ENCODE data around the gene EAF1. TPM values are rescaled to one million over a fixed set of nuclear protein-coding genes. Genes with fewer than 3 reads are reported as not detected.
"Not testable (repeated sequence)": the region's sequence is repeated elsewhere in the genome, so short reads cannot be mapped to it uniquely, and the experiment has no call there.

EAF1 gene
- 22.8 and 45.3 TPM in 2 replicates for total RNA-seq

GRCh38 chr3:15427182-15427880 lies at the start of gene EAF1, which contains the start of gene METTL6:
TSS of gene EAF1 (plus strand) at chr3:15427598. CDS start at chr3:15427780, 182 bp downstream.
TSS of gene METTL6 (minus strand) at chr3:15427544. CDS start at chr3:15426511, 1,033 bp downstream.
- DNase-seq (ENCODE audit: low read depth): peak; percentile 62

DNA sequence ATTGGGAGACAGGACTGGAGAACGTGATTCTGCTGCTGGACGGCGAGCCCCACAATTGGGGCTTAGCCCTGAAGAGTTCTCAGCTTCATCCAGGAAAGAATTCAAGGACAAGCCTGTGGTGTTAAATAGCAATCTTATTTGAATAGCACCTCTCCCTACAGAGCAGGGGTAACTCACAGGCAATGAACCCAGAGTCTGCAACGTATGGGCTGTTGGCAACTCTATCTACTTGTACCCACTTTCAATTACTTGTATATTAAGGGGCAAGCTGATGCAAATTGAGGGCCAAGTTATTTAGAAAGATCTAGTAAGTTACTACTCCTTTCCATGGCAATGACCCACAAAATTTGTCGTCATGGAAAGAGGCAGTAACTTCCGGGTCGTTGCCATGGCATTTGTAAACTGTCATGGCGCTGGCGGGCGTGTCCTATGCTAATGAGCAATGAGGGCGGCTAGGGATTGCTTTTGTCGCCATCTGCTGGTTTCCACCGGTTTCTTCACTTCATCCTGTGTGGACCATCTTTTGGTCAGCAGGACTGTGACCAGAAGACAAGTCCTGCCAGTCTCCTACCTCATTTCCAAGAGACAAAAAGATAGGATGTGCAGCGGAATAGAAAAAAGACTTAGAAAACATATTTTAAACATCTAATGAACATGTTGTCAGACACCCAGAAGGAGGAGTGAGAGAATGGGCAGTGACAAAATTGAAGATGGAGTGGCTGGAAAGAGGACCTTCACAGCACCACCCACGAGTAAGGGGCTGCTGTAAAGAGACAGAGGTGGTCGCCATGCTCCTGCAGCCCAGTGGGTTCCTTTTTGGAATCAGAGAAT lies 49.2 kb upstream of the EAF1 start:
- peak; percentile 90 for DNase-seq (ENCODE audit: low read depth)

GRCh38 chr3:15380980-15381890 lies 46.2 kb upstream of the EAF1 start:
- no peak for DNase-seq (ENCODE audit: low read depth)

GRCh38 chr3:15382405-15382923 lies 44.9 kb upstream of the EAF1 start:
- DNase-seq (ENCODE audit: low read depth): no peak

DNA sequence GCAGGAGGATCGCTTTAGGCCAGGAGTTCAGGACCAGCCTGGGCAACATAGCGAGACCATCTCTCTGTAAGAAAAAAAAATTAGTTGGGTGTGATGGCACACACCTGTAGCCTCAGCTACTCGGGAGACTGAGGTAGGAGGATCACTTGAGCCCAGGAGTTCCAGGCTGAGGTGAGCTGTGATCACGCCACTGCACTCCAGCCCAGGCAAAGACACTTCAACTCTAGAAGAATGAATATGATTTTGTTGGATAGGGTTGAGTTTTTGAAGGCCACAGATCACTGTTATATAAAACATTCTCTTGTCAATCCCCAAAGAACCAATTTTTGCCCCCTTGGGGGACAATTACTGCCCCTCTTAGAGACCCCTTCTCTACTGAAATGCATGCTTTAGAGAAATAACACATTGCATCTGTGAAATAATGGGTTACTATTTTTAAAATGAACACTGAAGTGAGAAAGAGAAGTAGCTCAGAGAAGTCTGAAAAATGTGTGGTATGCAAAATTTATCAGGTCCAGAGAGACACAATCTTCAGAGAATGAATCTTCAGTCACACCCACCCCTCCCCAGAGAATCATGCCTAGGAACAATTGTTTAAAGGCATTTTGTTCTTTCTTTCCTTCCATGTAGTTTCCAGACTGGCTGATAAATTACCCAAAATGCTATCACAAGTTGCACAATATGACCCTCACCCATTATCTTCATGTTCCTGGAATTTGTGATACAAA lies 42.7 kb upstream of the EAF1 start:
- no peak for DNase-seq (ENCODE audit: low read depth)

GRCh38 chr3:15385238-15385695 lies 42.1 kb upstream of the EAF1 start:
- DNase-seq (ENCODE audit: low read depth): not testable (repeated sequence)

DNA sequence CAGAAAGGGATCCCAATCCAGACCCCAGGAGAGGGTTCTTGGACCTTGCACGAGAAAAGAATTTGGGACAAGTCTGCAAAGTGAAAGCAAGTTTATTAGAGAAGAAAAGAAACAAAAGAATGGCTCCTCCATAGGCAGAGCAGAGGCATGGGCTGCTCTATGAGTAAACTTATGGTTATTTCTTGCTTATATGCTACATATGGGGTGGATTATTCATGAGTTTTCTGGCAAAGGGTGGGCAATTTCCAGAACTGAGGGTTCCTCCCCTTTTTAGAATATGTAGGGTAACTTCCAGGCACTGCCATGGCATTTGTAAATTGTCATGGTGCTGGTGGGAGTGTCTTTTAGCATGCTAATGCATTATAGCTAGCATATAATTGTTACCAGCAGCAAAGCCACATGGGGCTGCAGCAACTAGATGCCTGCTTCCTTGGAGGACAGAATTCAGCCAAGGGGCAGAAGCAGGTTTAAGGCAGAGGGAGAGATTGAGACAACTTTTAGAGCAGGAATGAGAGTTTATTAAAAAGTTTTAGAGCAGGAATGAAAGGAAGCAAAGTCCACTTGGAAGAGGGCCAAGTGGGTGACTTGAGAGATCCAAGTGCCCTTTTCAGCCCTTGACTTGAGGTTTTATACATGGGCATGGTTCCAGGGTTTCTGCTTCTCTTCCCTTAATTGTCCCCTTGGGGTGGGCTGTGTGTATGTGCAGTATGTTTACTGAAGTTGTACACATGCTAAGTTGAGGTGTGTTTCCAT lies 41.3 kb upstream of the EAF1 start:
- DNase-seq (ENCODE audit: low read depth): no peak

- not testable (repeated sequence) for DNase-seq (ENCODE audit: low read depth)
Measured at GRCh38 chr3:15386654-15386955, 40.8 kb upstream of the EAF1 start.

DNA sequence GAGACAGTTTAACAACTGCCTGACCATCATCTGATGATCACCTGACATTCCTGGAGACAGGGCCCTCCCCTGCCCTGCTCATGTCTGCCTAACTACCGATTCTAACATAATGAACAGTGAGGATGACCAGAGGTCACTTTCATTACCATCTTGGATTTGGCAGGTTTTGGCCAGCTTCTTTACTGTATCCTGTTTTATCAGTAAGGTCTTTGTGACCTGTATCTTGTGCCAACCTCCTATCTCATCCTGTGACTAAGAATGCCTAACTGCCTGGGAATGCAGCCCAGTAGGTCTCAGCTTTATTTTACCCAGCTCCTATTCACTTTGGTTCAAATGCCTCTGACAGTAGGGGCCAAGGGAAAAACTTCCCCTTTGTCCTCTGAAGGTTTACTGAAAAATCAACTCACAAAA lies 40.2 kb upstream of the EAF1 start:
- DNase-seq (ENCODE audit: low read depth): peak; percentile 19

DNA sequence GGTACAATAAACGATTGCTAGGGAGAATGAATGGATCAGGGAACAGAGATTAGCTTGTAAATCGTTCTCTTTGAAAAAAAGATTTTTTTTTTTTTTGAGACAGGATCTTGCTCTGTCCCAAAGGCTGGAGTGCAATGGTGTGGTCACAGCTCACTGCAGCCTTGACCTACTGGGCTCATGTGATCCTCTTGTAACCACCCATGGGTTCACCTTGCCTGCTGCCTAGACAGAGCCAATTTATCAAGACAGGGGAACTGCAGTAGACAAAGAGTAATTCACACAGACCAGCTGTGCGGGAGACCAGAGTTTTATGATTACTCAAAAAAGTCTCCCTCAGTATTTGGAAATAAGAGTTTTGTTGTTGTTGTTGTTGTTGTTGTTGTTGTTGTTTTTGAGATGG lies 39.7 kb upstream of the EAF1 start:
- peak; percentile 30 for DNase-seq (ENCODE audit: low read depth)

DNA sequence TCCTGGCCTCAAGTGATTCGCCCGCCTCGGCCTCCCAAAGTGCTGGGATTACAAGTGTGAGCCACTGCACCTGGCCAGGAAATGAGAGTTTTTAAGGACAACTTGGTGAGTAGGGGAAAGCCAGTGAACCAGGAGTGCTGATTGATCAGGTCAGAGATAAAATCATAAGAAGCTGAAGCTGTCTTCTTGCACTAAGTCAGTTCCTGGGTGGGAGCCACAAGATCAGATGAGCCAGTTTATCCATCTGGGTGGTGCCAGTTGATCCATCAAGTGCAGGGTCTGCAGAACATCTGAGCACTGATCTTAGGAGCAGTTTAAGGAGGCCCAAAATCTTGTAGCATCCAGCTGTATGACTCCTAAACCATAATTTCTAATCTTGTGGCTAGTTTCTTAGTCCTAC lies 39.1 kb upstream of the EAF1 start:
- not testable (repeated sequence) for DNase-seq (ENCODE audit: low read depth)

GRCh38 chr3:15390460-15390859 lies 36.9 kb upstream of the EAF1 start:
- no peak for DNase-seq (ENCODE audit: low read depth)

DNA sequence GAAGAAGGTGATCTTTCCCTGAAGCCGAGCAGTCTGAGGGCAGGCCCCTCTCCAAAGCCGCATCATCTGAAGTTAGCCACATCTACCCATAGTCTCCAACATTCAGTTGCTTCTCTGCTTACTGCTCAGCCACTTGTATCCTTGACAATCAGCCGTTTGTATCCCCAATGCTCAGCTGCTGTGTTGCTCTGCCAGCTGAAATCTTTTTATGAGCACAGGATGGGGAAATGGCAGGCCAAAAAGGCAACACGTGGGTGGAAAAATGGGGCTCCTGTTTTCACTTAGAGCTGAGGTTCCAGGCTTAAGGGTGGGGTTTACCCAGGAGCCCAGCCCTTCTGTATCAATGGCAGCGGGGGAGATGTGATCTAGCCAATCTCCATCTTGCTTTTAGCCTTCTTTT lies 36.4 kb upstream of the EAF1 start:
- DNase-seq (ENCODE audit: low read depth): no peak

GRCh38 chr3:15393252-15393651 lies 34.1 kb upstream of the EAF1 start:
- not testable (repeated sequence) for DNase-seq (ENCODE audit: low read depth)

- not testable (repeated sequence) for DNase-seq (ENCODE audit: low read depth)
Measured at GRCh38 chr3:15398731-15399133, 28.7 kb upstream of the EAF1 start.

DNA sequence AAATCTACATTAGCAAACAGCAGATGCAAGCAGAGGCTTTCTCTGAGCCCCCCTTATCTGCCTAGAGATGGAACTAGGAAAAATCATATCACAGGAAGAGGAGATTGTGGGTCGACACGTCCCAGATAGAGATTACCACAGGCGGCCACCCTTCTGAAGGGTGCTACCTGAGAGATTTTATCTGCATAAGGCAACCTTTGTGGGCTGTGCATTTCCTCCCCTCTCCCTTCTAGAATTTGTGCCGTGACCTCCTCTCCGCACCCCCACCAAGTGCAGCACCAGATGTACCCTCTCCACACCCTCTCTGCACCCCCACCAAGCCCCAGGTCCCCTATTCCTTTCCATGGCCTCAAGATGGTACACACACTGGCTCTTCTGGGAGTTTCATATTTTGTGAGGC lies 27.4 kb upstream of the EAF1 start:
- DNase-seq (ENCODE audit: low read depth): no peak

- DNase-seq (ENCODE audit: low read depth): no peak
Measured at GRCh38 chr3:15401936-15402335, 25.5 kb upstream of the EAF1 start.

DNA sequence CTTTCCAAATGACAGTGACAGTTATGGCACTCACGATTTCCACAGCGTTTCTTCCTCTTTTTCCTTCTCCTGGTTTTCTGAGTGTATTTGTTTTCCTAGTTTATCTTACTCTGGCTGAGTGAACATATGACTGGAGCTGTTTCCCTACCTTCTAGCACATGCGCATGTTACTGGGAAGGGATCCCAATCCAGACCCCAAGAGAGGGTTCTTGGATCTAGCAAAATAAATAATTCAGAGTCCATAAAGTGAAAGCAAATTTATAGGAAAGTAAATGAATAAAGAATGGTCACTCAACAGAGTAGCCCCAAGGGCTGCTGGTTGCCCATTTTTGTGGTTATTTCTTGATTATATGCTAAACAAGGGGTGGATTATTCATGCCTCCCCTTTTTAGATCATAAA lies 23.9 kb upstream of the EAF1 start:
- no peak for DNase-seq (ENCODE audit: low read depth)

GRCh38 chr3:15403965-15404364 lies 23.4 kb upstream of the EAF1 start:
- DNase-seq (ENCODE audit: low read depth): no peak

DNA sequence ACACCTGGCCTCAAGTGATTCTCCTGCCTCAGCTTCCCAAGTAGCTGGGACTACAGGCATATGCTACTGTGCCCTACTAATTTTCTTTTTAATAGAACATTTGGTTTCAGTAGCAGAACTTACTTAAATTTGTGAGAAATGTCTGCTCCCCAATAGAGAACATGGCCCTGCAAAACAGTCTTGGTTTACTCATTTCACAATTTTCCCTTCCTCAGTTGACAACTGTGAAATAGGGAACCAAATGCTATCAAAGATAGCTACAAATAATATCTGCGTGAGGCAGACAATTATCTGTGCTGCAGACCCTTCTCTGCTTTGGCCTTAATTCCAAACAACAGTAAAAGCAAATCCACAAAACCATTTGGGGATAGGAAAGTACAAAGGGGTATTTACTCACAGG lies 22.6 kb upstream of the EAF1 start:
- DNase-seq (ENCODE audit: low read depth): no peak

Measured in renal cortical epithelial cell (primary cell).